Neural cell (in vitro differentiated cells): Measurements from ENCODE around the gene ZMYND10.

Source experiments
- EP300 ChIP-seq: fragments of 450-650 bp; conservative IDR thresholded peaks from 2 replicates; pipeline ENCODE4 v1.6.1; 2014; ENCODE audit warnings: antibody characterized with exemption, mild to moderate bottlenecking, moderate library complexity; ENCODE audit not compliant: poor library complexity, severe bottlenecking
- POLR2AphosphoS5 ChIP-seq: IDR thresholded peaks from 2 replicates; pipeline ENCODE4 v1.6.1; 2012
- RAD21 ChIP-seq: fragments of 450-650 bp; conservative IDR thresholded peaks from 2 replicates; pipeline ENCODE4 v1.6.1; 2014; ENCODE audit warnings: antibody characterized with exemption, mild to moderate bottlenecking, moderate library complexity
- SMC3 ChIP-seq: fragments of 450-650 bp; conservative IDR thresholded peaks from 2 replicates; pipeline ENCODE4 v1.6.1; 2014; ENCODE audit warnings: antibody characterized with exemption, mild to moderate bottlenecking, moderate library complexity; ENCODE audit not compliant: poor library complexity
- TAF1 ChIP-seq: IDR thresholded peaks from 2 replicates; pipeline ENCODE4 v1.6.1; 2012; ENCODE audit warnings: low read depth
- TF ChIP-seq, protein P1 (sequence below): fragments of 450-650 bp; IDR thresholded peaks from 2 replicates; pipeline ENCODE4 v1.5.1; 2014; ENCODE audit warnings: antibody characterized with exemption, mild to moderate bottlenecking, moderate library complexity; ENCODE audit not compliant: poor library complexity, severe bottlenecking
- TF ChIP-seq, protein P2 (sequence below): IDR thresholded peaks from 2 replicates; pipeline ENCODE4 v1.6.1; 2012; ENCODE audit warnings: borderline replicate concordance

DNA sequence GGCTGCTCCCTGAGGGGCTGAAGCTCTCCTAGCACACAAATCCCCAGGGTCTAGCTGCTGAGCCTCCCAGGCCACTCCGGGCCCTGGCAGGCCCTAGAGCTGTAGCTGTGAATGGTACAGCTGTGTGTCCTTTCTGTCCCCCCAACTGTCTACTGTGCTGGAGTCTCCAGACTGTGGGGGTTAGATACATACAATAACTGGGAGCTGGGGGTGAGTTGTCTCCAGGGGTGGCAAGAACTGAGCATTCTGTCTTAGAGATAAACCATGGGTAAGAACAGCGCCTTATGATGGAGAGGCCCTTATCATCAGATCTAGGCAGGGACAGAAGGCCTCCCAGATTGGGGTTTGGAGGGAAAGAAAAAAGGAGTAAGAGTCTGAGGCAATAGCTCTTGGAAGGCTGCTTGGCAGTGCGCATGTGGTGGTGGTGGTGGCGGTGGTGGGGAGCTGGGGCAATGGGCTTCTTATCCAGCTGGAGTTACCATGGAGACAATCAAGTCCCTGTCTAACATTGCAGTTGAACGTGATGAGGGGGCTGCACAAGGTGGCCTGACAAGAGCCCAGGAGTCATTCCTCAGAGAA lies 8.7 kb upstream of the ZMYND10 start:
- TF ChIP-seq, protein P1, sequence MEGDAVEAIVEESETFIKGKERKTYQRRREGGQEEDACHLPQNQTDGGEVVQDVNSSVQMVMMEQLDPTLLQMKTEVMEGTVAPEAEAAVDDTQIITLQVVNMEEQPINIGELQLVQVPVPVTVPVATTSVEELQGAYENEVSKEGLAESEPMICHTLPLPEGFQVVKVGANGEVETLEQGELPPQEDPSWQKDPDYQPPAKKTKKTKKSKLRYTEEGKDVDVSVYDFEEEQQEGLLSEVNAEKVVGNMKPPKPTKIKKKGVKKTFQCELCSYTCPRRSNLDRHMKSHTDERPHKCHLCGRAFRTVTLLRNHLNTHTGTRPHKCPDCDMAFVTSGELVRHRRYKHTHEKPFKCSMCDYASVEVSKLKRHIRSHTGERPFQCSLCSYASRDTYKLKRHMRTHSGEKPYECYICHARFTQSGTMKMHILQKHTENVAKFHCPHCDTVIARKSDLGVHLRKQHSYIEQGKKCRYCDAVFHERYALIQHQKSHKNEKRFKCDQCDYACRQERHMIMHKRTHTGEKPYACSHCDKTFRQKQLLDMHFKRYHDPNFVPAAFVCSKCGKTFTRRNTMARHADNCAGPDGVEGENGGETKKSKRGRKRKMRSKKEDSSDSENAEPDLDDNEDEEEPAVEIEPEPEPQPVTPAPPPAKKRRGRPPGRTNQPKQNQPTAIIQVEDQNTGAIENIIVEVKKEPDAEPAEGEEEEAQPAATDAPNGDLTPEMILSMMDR: no peak
- TF ChIP-seq POLR2AphosphoS5 (no peak), EP300 (no peak), RAD21 (no peak), TAF1 (no peak), SMC3 (no peak)
- TF ChIP-seq, protein P2, sequence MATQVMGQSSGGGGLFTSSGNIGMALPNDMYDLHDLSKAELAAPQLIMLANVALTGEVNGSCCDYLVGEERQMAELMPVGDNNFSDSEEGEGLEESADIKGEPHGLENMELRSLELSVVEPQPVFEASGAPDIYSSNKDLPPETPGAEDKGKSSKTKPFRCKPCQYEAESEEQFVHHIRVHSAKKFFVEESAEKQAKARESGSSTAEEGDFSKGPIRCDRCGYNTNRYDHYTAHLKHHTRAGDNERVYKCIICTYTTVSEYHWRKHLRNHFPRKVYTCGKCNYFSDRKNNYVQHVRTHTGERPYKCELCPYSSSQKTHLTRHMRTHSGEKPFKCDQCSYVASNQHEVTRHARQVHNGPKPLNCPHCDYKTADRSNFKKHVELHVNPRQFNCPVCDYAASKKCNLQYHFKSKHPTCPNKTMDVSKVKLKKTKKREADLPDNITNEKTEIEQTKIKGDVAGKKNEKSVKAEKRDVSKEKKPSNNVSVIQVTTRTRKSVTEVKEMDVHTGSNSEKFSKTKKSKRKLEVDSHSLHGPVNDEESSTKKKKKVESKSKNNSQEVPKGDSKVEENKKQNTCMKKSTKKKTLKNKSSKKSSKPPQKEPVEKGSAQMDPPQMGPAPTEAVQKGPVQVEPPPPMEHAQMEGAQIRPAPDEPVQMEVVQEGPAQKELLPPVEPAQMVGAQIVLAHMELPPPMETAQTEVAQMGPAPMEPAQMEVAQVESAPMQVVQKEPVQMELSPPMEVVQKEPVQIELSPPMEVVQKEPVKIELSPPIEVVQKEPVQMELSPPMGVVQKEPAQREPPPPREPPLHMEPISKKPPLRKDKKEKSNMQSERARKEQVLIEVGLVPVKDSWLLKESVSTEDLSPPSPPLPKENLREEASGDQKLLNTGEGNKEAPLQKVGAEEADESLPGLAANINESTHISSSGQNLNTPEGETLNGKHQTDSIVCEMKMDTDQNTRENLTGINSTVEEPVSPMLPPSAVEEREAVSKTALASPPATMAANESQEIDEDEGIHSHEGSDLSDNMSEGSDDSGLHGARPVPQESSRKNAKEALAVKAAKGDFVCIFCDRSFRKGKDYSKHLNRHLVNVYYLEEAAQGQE: no peak
